HUDEP-2 (cell line): ENCODE data around the gene SV2C.
A peak's percentile ranks its signal among the peaks of the same experiment; 100 is the strongest.
"Not testable (repeated sequence)": the region's sequence is repeated elsewhere in the genome, so short reads cannot be mapped to it uniquely, and the experiment has no call there.

Experiments used
- DNase-seq, 76 experiments: peaks; one replicate each; lab custom pipeline; 2025; ENCODE audit not compliant: unreplicated experiment in 76 of 76; lab: John Stamatoyannopoulos, UW

The SV2C gene

DNA sequence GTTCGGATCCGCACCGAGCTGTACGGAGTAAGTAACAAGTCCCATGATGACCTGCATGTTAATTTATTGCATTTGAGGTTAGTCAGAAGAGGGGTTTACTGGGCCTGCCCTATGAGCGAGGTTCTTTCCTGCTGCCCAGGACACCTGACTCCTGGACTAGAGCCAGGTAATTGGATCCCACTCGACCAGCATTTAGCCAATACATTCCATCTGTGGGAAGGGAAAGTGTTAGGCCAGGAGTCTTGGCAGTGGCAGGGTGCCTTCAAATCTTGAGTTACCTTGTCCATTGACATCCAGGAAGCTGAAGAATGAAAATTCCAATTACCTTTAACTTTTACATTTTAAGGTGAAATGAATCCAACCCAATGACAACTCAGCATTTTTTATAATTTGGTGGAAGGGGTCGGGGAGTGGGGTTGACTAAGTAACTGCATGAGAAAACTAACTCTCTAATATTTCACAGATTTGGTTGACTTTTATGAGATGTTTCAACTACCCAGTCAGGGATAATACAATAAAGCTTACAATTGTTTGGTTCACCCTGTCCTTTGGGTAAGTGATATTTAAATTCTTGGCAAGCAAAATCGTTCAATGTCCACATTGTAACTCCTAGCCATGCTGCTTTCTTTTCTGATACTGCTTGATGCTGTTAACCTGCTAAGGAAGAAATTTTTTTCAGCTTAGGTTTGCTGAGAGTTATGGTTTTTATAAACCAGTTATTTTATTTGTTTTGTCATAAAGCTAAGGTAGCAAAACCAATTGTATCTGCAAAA is 208.3 kb downstream of the SV2C start:
- no peak for DNase-seq

DNA sequence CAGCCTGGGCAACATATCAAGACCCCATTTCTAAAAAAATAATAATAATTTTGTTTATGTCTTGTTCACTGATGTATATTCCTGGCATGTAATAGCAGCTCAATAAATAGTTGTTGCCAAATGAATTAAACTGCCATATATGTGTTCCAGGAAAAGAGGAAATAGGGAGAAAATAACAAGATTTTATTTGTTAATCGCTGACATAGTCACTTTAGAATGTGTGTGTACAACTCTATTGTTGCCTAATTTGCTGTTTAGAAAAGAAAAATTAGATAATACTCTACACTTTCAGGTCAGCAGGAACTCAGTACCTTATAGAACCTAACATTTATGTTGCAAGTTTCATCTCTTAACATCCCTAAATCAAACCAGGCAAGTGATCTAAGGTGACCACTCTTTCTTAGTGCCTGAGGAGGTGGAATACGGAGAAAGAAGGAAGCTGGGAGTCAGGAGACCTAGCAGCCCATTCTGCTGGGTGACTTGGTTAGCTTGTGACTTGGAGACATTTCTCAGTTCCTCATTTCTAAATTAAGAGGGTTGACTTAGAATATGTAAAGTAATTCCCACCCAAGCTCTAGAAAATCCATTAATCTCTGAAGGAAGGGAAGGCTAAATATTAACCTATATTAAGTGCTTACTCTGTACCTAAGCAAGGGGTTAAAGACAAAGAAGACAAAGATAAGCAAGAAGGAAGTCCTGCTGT is 209.6 kb downstream of the SV2C start:
- no peak for DNase-seq

DNA sequence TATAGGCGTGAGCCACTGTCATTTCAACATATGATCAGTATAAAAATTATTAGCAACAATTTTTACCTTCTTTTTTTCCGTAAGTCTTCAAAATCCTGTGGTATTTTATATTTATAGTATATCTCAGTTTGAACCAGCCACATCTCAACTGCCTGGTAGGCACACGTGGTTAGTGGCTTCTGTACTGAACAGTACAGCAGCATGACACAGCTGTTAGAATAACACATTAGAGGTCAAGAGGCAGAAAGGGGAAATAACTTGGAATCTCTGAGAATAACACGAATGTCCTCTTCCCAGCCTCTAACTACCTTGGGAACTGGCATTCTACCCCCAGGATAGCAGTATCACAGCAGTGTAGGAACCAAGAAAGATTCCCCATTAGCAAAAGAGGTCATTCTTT is 211.4 kb downstream of the SV2C start:
- DNase-seq, result peak in 3 of 76 experiments; percentile 3 to 6 (median 5)

DNA sequence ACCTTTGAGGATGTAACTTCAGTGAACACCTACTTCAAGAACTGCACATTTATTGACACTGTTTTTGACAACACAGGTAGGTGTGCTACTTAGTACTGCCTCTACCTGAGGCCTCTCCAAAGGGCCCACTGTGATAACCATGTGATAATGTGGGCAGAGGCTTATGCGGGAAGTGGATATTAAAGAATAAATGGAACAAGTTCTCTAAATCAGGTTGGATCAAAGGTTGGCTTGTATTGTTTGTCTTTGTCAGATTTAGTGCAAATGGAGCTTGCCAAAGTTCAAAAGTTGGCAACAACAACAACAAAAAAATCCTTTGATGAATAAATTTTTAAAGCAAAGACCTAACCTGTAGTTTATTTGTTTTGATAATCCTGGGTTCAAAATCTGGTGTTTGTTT is 215.7 kb downstream of the SV2C start:
- DNase-seq, result no peak

DNA sequence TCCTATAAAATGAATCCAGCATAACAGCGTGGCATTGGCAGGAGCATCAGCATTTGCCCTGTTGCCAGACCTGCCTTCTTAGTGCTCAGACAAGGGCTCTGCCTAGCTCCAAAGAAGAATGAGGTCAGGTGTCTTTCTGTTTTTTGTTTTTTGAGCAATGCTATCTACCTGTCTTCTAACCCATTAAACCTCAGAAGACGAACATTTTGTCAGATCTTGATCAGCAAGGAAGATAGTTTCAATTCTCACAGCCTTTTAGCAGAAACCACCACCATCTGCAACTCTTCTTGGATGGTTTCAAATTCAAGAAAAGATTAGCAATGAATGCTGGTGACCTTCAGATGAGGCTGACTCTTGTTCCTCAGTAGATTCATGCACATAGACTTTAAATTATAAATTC is 216.4 kb downstream of the SV2C start:
- no peak for DNase-seq

DNA sequence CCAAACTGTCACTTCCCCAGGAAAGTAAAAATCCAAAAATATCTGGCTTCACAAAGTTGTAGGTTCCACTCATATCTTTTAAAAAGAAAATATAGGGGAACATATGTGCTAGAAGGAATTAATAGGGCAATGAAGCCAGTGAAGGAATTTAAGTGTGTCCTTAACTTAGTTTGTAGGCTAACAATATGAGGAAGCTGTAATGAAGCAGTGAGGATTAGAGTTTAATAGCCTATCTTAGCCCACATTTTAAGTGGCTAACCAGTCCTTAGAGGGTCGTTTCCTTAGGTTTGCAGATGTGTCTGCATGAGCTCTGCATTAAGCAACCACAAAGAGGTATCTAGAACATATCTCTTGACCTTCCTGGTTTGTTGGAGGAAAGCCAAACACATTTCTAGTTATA is 218.7 kb downstream of the SV2C start:
- not testable (repeated sequence) for DNase-seq

DNA sequence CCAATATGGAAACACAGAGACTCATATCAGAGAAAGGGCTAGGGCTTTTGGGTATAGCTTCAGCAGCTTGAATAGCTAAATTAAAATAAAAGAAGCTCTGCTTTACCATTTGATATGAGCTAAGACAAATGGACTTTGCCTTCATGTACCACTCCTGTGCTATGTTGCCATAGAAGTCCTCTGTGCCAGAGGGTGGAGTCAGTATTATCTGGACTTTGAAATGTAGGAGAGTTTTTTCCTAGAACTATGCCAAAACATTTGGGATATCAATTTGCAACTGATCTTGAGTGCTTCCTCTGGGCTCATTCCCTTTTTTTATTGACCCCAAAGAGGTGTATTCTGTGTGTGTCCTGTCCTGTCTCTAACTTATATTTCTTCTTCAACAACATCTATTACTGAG is 219.5 kb downstream of the SV2C start:
- not testable (repeated sequence) for DNase-seq

DNA sequence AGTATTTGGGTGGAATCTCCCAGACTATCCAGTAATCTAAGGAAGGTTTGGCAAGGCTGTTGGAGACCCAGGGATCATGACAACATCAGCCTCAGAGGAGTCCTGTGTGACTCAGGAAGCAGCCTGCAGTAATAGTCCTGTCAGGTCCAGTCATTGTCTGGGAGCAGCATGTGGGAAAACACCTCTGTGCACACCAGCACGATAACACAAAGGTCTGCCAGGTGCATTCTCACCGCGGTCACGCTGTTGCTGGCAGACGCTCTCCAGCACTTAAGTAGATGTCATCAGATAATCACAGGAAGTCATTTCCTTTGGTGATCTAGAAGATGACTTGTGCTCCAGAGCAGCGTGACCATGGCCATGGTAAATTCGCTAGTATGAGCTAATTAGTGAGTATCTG is 220.7 kb downstream of the SV2C start:
- DNase-seq, result no peak

DNA sequence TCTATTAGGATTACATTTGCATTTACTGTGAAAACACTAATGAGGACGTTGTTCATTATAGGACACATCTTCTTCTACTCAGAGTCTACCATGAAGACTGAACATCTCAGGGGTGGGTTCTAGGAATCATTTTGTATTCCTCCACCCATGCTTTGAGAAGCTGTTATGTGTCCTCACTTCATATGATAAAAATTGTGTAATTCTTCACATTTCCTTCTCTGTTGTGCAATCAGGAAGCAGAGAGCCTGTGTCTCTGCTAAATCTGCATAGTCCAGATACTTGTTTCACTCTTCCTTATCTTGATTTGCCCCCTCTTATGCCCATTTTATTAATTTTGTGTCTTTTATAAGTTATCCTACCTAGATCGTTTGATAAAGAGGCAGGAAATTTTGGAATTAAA is 222.1 kb downstream of the SV2C start:
- DNase-seq, result no peak

DNA sequence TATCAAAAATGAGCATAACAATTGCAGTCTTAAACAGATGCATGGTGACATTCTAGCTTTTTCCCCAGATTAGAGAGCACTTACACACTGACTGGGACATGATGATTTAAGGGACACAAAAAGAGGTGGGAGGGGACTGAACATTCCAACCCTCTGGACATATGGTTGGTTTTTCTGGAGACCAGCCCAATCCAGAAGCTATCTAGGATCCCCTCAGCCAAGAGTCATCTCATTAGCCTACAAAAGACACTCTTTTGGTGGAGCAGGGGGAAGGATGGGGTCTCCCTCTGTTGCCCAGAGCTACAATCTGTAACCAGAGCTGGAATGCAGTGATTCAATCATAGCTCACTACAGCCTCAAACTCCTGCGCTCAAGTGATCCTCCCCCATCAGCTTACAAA is 222.6 kb downstream of the SV2C start:
- DNase-seq, result no peak

DNA sequence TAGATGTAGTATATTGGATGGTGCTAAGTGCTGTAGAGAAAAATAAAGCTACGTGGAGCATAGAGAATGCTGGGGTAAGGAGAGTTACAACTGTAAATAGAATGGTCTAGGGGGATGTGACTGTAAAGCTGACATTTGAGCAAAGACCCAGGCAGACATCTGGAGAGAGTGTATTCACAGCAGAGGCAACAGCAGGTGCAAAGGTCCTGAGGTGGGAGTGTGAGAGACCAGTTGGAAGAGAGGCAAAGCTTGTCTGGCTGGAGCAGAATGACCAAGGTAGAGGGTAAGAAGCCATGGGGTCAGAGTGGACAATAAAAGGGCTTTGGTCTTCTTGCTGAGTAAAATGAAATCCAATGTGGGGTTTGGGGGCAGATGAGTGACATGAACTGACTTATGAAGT is 227.0 kb downstream of the SV2C start:
- DNase-seq, result no peak

DNA sequence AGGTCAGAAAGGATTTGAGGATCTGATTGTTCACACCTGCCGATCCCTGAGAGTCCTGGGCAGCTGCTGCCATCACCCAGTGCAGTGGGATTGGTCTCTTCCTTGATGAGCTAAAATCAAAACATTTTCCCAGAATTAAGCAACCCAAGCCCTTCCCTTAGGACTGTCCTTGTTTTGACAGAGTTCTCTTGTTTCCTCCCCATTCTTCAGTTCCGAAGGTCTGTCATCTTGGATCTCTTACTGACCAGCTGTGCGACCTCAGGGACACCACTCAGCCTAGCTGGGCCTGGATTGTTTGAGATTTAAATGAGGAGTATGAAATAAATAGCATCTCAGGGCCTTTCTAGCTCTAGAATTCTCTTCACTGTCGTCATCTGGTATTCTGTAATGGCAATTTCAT is 229.6 kb downstream of the SV2C start:
- no peak for DNase-seq

DNA sequence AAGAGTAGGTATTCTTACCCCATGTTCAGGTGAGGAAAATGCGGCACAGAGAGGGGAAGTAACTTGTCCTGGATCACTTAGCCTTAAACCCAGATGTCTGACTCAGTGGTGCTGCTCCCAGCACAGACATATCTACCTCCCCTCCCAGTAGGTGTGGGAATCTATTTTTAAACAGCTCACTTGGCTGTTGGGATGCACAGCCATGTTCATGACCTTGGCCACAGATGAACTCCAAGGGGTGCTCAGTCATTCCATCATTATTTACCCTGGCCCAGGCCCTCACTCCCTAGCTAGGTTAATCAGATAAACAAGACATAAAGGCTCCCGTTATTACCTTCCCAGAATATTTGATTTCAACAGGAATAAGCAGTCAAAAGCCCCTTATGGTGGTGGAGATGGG is 231.5 kb downstream of the SV2C start:
- no peak for DNase-seq

DNA sequence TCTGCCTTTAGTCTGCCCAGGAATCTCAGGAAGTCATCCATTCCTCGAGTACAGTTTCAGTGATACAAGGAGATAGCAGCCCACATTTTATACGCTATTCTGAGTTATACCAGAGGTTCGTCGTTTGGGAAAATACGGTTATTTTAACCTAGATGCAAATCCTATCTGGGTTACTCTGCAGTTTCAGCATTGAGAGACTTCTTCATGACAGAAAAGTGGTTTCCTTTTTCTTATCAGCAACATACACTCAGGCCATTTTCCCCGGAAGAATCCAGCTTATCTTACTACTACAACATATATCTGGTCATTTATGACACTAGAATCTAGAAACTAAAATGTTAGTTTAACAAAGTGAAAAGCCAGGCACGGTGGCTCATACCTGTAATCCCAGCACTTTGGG is 236.5 kb downstream of the SV2C start:
- DNase-seq, result peak in 36 of 76 experiments; percentile 4 to 75 (median 34)

DNA sequence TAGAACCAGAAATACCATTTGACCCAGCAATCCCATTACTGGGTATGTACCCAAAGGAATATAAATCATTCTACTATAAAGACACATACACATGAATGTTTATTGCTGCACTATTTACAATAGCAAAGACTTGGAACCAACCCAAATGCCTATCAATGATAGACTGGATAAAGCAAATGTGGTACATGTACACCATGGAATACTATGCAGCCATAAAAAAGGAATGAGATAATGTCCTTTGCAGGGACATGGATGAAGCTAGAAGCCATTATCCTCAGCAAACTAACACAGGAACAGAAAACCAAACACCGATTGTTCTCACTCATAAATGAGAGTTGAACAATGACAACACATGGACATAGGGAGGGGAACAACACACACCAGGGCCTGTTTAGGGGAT is 240.3 kb downstream of the SV2C start:
- not testable (repeated sequence) for DNase-seq

DNA sequence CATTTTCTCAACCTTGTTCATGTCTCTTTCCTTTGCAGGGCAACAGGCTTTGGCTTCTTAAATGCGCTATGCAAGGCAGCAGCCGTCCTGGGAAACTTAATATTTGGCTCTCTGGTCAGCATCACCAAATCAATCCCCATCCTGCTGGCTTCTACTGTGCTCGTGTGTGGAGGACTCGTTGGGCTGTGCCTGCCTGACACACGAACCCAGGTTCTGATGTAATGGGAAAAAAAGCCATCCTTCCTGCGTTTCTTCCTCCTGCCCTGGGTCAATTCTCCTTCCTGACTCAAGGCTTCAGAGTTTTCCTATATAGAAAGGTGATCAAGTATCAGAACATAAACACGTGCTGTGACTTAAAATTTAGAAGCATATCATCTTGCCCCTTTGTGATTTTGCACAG is 242.1 kb downstream of the SV2C start:
- no peak for DNase-seq

DNA sequence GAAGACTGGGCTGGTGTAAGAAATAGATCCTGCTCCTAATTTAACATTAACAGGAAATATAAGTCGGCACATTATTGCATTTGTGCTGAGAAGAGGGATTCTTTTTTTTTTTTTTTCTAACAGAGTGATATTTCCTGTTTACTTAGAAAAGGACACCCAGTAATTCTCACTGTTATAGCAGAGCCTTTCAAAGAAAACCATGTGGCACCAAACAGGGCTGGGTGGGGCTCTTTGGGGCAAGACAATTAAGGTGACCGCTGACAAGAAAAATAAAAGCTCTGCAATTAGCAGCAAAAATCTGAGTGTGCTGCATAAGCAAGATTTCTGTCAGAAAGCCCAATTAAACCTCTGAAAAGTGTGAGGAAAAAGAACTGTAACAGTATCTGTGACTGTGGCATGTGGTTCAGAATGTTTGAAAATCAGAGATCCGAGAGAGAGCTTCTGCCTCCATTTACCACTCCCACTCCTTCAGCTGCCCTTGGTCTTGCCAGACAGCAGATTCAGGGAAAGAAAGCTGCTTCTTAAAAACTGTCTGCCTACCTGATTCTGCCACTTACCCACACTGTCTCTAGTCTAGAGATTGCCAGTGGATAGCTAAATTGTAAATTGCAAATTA is 242.8 kb downstream of the SV2C start:
- DNase-seq, result no peak

DNA sequence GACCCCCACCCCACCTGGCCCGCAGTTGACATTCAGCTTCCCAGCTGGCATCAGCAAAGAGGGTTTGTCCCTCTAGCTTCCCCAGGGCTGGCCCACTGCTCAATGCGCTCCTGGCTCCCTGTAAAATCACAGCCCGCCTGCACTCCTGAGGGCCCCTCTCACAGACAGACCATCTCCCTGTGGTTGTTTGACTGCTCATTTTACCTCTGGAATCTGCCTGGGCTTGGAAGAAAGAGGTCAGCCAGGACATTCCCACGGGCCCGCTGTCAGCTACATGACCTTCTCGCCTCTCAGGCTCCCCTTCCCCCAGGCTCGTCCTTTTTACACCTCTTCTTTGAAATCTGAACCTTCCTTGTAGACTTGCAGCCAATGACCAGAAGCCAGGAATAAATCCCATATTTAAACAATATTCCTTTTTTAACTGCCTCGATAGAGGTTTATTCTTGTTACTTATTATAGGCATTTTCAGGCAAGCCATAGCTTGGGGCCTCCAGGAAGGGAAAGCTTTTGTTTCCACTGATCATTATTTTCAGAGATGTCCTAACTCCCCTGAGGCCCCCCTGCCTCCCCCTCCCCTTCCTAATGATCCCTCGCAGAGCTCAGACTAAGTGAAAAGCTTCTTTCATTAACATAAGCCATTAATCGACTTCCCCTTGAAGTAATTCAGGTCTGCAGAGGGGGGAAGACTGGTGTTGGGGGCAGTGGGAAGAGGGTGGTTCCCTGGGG is 243.6 kb downstream of the SV2C start:
- DNase-seq, result no peak

DNA sequence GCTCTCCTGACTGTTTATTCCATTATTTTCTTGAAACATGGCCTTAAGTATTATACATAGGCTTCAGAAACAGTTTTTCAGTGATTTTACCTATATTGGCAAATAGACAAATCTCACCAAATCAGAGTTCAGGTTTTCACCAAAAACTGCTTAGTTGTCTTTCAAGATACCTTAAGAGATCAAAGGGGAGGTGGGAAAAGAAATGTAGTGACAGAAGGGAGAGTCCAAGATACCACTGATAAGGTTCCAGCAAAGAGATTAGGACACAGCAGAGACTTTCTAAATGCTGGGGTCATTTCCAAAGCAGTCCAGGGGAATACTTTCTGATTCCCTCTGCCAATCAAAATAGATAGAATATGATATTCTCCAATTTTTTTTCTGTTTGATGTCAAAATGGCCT is 246.2 kb downstream of the SV2C start:
- no peak for DNase-seq

DNA sequence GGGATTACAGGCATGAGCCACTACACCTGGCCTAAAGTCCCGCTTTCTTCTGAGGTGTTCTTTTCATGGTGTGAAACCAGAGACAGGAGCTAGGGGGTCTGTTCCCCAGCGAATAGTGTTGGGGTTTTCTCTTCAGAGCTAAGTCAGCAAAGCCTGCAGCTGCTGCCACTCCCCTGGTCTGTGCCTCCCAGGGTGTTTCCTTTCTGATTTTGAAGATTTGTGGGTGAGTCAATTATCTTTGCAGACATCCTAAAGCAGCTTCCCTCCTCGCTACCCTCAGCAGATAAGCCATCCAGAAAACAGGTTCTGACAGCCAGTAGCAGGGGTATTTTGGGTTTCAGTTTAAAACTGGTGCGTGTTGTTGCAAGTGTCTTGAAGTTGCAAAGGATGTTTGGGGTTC is 247.9 kb downstream of the SV2C start:
- DNase-seq, result peak in 41 of 76 experiments; percentile 4 to 66 (median 19)

DNA sequence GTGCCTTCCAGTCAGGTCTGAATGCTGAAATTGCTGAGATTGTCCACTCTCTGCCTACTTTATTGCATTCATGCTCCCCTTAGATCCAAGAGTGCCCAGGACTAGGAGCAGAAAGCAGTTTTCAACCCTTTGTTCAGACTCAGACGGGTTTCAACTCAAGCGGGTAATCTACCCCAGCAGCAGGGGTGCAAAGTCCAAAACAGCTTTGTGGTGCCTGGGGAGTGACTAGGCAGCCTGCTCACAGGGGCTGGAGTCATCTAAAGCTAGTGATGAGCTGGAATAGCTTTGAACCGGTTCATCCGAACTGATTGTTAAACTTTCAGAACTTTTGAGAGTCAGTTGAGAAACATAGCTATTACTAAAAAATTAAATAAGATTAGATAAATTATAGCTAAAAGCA is 248.9 kb downstream of the SV2C start:
- no peak for DNase-seq
